Measurements from ENCODE around the gene GNPTAB.
"Not testable (repeated sequence)": the region's sequence is repeated elsewhere in the genome, so short reads cannot be mapped to it uniquely, and the experiment has no call there.

GNPTAB gene

DNA sequence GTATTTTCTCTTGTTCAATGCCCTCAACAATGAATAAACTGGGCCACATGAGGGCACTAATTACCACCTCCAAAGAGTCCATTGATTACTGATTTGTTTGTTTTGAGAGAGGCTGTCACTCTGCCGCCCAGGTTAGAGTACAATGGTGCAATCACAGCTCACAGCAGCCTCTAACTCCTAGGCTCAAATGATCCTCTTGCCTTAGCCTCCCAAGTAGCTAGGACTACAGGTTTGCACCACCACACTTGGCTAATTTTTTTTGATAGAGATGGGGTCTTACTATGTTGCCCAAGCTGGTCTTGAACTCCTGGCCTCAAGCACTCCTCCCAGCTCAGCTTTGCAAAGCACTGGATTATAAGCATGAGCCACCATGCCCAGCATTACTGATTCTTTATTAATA, 63.2 kb downstream of the GNPTAB start:
- no peak for DNase-seq

DNA sequence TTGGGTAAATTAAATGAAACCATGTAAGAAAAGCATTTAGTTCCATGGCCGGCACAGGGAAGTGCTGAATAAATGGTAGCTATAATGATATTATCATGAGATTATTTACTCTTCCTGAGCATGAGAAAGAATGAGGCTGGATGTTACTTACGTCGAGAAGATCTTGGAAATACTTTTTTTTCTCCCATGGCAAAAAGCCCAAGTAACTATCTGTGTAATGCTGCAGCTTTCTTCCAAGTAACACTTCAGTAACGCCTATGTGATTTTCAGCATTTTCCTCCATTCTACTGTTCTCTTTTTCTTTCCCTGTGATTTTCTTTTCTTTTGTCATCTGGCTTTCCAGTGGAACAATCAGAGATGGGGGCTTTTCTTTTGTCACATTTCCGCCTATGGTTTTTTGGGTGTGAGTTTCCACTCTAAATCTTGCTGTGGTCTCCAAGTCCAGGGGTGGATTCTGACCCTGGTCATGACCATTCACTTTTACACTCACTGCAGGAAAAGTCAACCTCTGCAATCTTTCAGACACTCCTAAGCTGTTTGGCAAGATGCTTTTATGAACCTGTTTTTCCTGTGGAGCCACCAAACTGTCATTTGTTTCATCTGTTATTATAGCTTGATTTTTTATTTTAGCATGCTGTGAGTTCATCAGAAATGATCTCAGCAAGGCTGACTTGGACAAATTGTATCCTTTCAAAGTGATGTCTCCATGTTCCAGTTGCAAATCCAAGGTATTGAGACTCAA, 66.5 kb downstream of the GNPTAB start:
- DNase-seq, result no peak

DNA sequence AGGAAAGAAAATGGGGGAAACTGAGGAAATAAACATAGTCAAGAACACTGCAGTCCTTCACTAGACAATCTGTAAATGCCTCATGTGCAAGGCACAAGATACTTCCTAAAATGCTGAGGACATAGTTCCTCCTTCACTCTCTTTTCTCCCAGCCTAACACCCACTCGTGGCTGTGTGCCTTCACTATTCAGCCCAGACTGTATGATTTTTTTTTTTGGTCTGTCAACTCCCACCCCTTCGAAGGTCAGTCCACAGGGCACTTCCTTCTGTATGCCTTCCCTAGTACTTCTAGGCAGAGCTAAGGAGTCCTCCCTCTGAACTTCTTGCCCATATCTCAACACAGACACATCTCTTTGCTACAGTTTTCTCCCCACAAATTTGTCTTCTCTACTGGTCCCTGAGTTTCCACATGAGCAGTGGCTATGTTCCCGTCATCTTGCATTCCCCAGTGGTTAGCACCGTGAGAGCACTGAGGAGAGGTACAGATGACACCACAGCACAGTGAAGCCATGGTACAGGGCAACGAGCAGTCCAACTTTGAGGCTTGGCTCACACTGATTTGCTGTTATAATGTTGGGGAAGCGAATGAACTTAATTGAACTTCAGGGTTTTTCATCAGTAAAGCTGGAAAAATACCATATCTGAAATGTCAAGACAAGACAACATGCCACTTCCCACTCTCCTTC, 67.4 kb downstream of the GNPTAB start:
- DNase-seq, result peak; percentile 86

DNA sequence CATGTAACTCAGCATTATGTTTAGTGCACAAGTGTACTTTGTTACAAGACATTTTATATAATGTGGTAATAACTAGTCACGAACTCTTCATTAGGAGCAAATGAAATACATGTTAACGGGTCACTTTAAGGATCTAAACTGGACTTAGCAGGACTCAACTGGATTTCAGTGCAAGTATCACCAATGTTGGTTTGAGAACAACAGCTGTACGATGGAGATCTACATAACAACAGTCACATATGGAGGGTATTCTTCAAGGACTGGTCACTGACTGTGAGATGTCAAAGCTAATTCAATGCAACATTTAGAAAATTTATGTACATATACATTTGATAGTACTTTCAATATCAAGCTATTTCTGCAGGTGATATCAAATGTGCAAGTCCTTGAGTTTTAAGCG, 69.0 kb downstream of the GNPTAB start:
- no peak for DNase-seq

DNA sequence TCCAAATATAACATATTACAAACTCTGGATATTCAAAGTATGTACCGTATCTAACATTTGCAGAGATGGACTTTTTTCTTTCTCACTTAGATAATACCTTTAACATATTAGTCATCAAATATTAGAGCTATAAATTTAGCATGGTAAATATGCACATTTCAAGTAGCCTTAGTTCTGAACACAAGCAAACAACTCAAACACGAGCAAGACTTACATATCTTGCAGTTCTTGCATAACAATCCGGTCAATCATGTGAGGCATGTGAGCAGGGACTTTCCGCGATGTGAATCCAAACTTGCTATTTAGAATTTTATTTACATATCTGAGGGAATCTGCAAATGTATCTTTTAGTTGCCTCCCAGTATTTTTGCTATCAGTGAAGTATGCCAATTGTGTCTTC, 69.4 kb downstream of the GNPTAB start:
- peak; percentile 83 for DNase-seq

DNA sequence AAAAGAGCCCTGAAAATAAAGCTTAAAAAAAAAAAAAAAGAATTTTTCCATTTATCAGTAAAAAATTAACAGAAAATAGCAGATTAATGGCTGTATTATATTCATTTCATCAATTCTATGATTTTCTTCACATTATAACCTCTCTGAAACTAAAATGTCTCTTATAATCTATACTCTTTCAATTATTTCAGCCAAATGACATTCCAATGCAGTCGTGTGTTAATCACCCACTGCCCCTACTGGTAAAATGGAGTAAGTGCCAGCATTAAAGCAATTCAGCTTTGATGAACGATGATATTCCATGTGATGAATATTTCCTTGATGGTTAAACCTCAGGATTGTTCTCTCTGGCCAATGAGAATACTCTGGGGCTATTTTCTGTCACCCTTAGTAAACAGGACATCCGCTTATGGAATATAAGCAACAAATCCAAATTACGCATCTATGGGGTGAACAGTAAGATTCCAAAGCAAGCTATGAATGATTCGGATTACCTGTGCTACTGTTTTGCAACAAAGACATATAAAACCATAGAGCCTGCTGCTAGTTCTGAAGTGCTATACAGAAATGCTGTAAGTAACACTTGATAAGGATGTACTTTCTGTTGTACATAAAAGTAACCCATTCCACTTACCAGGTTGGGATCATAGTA, 71.2 kb downstream of the GNPTAB start:
- peak; percentile 51 for DNase-seq

DNA sequence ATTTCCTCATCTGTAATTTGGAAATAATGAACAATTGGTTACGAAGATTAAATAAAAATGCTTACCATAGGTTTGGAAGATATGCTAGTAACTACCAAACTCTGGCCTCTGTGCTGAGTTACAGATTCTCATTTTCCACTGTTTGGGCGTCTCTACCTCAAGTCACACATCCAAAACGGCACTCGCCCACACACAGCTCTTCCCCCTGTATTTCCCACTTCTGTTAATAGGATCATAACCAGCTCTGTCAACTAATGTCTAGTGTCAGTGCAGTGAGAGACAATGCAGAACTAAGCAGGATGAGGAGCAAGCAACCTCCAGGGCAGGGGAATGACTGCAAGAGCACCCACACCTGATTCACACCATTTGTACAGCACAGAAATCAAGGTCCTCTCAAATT, 80.6 kb downstream of the GNPTAB start:
- DNase-seq, result peak; percentile 10

DNA sequence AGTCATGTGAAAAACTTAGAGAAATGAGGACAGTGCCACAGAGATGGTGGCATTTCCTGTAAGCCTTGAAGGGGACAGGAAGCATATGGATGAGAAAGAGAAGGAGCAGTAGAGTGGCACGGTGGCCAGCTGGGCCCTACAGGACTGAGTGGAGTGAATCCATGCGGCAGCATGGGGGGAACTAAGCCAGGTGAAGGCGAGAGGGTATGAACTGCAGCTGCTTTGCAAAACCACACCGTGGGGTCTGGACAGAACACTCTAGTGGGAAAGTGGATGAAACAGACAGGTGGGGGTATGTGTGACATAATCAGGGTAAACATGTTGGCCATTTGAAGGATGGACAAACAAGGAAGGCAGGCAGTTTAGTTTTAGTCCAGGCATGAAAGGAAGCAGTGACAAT, 81.1 kb downstream of the GNPTAB start:
- DNase-seq, result no peak

DNA sequence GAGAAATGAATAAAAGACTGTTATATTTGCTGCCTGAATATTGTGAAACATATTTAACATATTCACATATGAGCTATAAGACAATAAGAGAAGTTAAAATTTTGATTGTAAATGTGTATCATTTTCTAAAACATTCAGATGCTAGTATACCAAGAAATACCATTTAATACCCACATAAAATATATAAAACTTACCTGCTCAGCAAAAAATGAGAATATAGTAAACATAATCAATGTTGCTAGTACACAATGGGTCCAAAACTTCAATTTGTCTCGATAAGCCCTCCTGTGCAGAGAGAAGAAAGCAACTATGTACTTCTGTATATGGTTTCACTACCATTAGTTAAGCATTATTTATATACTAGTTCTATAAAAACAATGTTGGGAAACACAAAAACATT, 81.9 kb downstream of the GNPTAB start:
- no peak for DNase-seq

DNA sequence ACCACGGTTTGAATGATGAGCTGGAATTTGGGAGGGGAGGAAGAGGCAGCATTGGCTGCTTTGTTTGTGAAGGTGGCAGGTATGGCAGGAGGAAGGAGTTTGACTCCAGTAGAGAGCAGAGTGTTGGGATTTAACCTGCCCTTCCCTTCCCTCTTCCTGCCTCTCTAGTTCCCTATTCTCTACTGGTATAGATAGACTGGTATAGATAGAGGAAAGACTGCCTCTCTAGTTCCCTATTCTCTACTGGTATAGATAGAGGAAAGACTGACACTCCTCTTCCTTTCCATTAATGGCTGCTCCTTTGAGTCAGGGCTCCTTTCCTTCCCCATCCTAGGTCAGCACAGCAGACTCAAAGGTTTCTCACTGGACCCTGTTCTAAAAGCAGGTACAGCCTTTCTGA, 83.1 kb downstream of the GNPTAB start:
- DNase-seq, result peak; percentile 48

DNA sequence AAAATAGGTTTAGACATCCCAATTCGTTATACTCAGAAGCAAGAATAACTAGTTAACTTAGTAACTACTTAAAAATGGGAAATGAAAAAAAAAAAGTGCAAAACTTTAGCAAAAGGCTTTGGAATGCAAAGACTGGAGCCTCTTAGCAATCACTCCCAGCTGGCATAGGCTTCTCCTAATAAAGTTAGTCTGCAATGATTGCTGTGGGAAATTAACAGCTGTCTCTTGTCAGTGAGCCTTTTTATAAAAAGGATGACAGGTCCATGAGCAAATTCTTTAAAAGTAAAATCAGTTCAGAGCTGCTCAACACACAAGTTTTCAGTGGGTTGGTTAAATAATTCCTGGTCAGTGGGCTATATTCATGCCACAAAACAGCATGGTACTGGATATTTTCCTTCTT, 84.1 kb downstream of the GNPTAB start:
- no peak for DNase-seq

DNA sequence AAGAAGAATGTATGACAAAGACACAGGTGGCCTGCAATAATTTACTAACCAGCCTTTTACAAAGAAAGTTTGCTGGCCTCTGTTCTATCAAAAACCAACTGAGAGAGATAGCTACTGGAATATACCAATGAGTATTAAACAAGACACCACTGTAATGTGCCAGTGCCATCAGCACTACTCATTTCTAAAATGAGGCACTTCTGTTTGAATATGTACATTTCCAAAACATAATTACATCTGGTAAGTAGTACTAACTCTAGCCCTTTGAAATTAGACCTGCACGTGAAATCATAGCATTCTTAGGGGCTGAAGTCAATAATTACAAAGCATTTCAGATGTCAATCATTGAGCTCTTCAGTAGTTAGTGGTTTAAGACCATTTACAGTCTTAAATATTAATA, 84.6 kb downstream of the GNPTAB start:
- no peak for DNase-seq

DNA sequence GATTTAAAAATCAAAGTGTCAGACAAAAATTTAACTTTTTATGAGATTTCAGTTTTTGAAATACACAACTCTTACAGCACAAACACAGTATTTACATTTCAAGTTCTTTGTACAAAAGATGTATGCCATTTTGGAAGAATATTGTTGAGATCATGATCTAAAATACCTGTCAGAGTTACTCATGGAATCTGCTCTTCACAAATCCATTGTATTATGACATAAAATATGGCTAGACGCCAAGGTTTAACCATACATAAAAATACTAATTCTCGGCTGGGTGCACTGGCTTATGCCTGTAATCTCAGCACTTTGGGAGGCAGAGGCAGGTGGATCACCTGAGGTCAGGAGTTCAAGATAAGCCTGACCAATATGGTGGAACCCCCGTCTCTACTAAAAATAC, 85.3 kb downstream of the GNPTAB start:
- no peak for DNase-seq

DNA sequence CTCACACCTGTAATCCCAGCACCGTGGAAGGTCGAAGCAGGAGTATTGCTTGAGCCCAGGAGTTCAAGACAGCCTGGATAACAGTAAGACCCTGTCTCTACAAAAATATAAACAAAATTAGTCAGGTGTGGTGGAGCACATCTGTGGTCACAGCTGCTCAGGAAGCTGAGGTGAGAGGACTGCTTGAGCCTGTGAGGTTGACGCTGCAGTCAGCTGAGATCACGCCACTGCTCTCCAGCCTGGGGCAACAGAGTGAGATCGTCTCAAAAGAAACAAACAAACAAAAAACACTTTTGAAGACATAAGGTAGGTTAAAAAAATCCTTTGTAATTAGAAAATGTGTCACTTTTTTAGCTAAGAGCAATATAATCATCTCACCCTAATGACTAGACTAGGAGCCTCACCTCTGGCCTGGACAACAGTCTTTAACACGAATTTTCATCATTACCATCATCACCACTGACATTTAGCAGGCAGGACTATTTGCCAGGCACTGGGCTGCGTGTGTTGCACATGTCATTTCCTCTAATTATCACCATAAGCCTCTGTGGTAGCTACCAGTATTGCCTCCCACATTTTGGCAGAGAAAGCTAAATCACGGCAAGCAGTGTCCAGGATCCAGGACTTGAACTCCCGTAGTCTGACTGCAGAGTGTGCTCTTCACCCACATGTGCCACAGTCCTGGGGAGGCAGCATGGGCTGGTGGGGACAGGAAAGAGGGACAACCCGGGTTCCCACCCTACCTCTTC, 86.9 kb downstream of the GNPTAB start:
- DNase-seq, result no peak

DNA sequence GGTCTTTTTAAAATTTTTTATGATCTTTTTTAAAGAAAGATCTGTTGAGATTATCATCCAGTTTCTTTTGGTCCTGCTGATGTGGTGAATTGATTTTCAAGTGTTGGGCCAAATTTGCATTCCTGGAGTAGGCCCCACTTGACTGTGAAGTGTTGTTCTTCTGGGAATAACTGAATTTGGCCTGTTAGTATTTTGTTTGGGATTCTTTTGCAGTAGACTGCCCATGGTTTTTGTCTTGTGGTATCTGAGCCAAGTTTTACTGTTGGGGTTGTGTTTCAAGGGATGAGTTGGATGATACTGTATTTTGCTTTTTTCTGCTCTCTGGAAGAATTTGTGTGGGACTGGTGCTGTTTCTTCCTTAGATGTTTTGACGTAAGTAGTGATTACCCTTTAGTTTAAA, 87.5 kb downstream of the GNPTAB start:
- no peak for DNase-seq

DNA sequence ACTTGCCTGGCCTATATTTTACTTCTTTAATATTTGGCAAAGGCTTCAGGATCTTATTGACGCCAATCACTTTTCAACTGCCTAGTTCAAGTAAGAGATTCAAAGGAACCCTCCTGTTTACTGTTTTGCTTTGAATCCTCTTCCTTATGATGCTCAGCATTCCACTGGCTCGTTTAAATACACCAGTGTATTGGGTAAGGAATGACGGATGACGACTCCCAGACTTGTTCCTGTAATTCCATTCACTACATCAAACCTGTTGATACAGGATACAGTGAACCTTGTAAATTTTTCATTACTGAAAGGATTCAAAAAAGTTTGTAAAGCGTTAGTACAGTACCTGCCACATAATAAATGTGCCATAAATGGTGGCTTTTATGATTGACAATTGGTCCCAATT, 89.8 kb downstream of the GNPTAB start:
- no peak for DNase-seq

DNA sequence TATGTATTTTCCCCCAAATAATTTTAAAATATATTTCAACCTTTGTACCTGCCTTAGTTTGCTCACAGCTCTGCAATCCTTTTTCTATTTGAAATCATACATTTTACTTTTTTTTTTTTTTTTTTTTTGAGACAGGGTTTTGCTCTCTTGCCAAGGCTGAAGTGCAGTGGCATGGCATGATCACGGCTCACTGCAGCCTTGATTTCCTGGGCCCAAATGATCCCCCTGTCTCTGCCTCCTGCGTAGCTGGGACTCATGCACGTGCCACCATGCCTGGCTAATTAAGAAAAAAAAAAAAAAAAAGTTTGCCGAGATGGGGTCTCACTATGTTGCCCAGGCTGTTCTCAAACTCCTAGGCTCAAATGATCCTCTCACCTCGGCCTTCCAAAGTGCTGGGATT, 90.2 kb downstream of the GNPTAB start:
- no peak for DNase-seq

DNA sequence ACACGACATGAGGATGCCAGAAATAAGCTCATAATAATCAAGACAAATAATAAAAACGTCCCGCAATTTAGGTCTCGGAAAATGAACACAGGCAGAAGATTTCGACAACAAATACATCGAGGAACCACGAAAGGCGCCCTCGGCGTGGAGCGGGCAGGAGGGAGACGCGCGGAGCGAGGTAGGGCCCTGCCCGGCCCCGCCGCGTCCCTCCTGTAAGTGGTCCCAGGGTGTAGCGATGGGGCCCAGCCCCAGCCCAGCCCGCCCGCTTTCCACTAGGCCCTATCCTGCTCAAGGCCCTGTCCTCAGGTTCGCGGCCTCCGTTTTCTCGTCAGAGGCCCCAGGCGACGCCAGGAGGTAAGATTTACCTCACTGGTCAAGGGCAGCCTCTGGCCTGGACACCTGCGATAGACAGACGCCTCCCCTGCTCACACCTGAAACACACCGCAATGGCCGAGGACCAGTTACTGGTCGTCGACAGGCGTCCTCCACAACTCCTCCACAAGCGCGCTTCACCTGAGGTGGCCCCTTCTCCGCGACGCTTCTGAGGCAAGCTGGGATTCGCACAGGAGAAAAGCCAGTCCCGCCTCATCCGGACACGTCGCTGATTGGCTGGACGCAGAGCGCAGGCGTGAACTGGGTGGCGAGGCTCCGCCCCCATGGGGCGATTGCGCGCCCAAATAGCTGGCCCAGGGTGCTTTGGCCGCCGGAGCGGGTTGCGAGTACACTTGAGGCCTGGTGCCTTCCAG, 91.7 kb downstream of the GNPTAB start, which contains the start of gene SYCP3:
TSS of gene SYCP3 (minus strand) at position 543 of the 746 bp plus-strand sequence. CDS start 1,527 bp downstream, outside the sequence.
- no peak for DNase-seq

DNA sequence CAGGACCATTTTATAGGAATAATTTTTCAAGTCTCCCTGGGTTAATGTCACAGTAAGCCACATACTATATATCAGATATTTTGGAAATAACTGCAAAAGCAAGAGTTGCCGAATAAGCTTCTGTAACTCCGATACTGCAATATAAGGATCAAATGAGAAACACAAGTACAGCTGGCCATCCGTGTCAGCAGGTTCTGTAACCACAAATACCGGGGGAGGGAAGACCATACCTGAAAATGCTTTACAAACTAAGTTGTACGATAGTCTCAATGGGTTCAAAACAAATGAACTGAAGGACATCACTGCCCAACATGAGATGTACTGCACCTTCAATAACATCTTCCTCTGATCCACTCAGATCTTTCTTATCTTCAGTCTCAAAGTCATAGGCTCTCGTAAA, 93.3 kb downstream of the GNPTAB start:
- no peak for DNase-seq

DNA sequence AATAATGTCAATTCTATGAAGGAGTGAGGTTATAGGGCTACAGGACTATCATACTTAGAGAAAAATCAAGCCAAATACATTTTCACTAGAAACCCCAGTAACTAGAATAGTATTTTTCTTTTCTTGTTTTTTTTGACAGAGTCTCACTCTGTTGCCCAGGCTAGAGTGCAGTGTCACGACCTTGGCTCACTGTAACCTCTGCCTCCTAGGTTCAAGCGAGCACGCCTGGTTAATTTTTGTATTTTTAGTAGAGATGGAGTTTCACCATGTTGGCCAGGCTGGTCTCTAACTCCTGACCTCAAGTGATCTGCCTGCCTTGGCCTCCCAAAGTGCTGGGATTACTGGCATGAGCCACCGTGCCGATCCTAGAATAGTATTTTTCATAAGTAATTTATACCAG, 96.3 kb downstream of the GNPTAB start:
- not testable (repeated sequence) for DNase-seq

DNA sequence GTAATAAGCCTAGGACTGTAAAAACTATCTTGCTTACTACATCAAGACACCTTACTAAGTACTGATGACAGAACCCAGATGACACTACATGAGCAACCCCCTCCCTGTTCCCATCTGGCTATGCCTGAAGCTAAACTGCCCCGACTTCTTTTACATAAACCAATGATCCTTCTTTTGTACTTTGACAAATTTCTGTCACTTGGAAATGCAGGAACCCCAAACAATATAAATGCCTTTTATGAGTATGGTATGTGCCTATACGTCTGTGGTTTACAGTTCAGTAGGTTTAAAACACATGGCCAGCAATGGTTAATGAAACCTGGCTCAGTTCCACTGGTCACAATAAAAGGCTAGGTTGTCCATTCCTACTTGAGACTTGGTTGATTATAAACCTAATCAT, 97.6 kb downstream of the GNPTAB start:
- DNase-seq, result no peak

DNA sequence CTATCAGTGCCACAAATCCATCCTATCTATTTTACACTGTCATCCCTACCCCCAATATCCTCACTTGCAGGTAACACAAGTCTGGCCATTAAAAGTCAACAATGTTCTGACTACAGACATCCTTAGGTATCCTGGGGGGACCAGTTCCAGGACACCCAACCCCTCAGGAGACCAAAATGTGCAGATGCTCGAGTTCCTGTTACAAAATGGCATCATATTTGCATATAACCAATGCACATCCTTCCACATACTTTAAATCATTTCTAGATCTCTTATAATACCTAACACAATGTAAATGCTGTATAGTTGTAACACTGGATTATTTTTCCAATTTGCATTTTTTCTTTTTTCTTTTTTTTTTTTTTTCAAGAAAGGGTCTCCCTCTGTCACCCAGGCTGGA, 98.4 kb downstream of the GNPTAB start:
- DNase-seq, result no peak

DNA sequence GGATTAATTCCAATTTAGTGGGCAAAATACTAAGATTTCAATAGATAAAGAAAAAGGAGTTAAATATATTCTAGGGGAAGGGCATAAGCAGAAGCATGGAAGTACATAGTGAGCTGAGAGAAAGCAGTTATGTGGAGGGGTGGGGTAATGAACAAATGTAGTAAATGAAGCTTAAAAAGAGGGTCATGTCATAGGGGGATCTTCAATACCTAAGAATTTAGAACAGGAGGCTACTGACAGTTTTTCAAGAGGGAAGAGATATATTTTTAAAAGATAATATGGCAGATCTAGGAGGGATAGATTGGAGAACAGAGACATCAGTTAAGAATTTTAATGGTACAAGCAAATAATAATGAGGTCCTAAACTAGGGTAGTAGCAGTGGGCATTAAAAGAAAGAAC, 100.9 kb downstream of the GNPTAB start:
- no peak for DNase-seq

Measured in inflammatory macrophage treated with lipopolysaccharide for 4 hours (primary cell).